Activated CD4-positive, alpha-beta T cell treated with anti-CD3 and anti-CD28 coated beads, Interleukin-2, amount 50 U/mL, for 48 hours (primary cell): ENCODE measurements around the gene CAMK2D.

ENCODE experiments used
- DNase-seq, 2 experiments: peaks; one replicate each; pipeline ENCODE4 v3.0.0-alpha.2; 2020

The CAMK2D gene

GRCh38 chr4:113419631-113420030 lies 341.9 kb downstream of the CAMK2D start:
- DNase-seq: no peak

GRCh38 chr4:113411496-113411938 lies 350.0 kb downstream of the CAMK2D start:
- DNase-seq: no peak

- no peak for DNase-seq
These were observed 350.9 kb downstream of the CAMK2D start for GRCh38 chr4:113410686-113411085.

GRCh38 chr4:113409181-113409580 lies 352.4 kb downstream of the CAMK2D start:
- DNase-seq: no peak

- no peak for DNase-seq
These were observed 354.1 kb downstream of the CAMK2D start for GRCh38 chr4:113407409-113407808.

GRCh38 chr4:113406723-113407016 lies 354.9 kb downstream of the CAMK2D start:
- DNase-seq: no peak

- no peak for DNase-seq
These were observed 355.4 kb downstream of the CAMK2D start for GRCh38 chr4:113405874-113406722.

- no peak for DNase-seq
These were observed 356.7 kb downstream of the CAMK2D start for GRCh38 chr4:113404841-113405240.

- no peak for DNase-seq
These were observed 357.4 kb downstream of the CAMK2D start for GRCh38 chr4:113404167-113404571.
